BLaER1 (cell line): ENCODE data around the gene KRTAP21-3.

Source experiments
- H3K27ac ChIP-seq: shearing (Covaris generic); formaldehyde crosslinking; 2 replicates; pipeline ENCODE4 v1.8.1; 2022
- H3K27me3 ChIP-seq: shearing (Covaris generic); formaldehyde crosslinking; 2 replicates; pipeline ENCODE4 v1.8.1; 2022
- H3K36me3 ChIP-seq: shearing (Covaris generic); formaldehyde crosslinking; 2 replicates; pipeline ENCODE4 v1.8.1; 2022
- H3K4me1 ChIP-seq: shearing (Covaris generic); formaldehyde crosslinking; 2 replicates; pipeline ENCODE4 v1.8.1; 2022
- H3K4me2 ChIP-seq: shearing (Covaris generic); formaldehyde crosslinking; 2 replicates; pipeline ENCODE4 v1.8.1; 2022
- H3K4me3 ChIP-seq: shearing (Covaris generic); formaldehyde crosslinking; 2 replicates; pipeline ENCODE4 v1.8.1; 2022
- H3K9ac ChIP-seq: shearing (Covaris generic); formaldehyde crosslinking; 2 replicates; pipeline ENCODE4 v1.8.1; 2022
- H3K9me3 ChIP-seq: shearing (Covaris generic); formaldehyde crosslinking; 2 replicates; pipeline ENCODE4 v1.8.1; 2022
- H4K20me1 ChIP-seq: shearing (Covaris generic); formaldehyde crosslinking; 2 replicates; pipeline ENCODE4 v1.8.1; 2022
- Cebpa-rat ChIP-seq: shearing (Covaris generic); IDR thresholded peaks from 2 replicates; pipeline ENCODE4 v1.8.1; 2022

KRTAP21-3 gene

GRCh38 chr21:30714946-30715345 lies 3.6 kb downstream of the KRTAP21-3 start:
- no peaks in the 10 kb centered on the region for H3K36me3 ChIP-seq
- no peak overlapping the region for H3K9ac ChIP-seq
- H3K4me1 ChIP-seq: no peaks in the 10 kb centered on the region
- no peak overlapping the region for H3K27ac ChIP-seq
- no peaks in the 10 kb centered on the region for H3K9me3 ChIP-seq
- no peak overlapping the region for H3K4me2 ChIP-seq
- H4K20me1 ChIP-seq: no peaks in the 10 kb centered on the region
- no peak overlapping the region for H3K4me3 ChIP-seq
- no peak for TF ChIP-seq Cebpa-rat
- no peaks in the 10 kb centered on the region for H3K27me3 ChIP-seq

DNA sequence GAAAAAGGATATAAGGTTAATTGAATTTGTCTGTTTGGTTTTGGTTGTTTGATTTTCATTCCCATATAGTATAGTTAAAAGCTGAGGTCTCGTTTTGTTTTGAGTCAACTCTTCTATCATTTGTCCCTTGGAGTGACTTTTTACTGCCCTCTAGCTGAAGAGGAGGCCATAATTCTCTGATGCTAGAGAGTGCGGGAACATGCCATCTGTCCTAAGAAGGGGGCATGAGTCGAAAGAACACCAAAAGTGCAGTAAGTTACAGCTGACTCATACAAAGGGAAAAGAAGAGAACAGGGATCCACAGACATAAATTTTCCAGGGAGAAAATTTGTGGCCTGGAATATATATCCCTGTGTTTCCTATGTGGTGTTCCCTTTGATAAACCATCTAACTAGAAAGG lies 4.1 kb downstream of the KRTAP21-3 start:
- Histone ChIP-seq H3K4me3 (no peak overlapping the region), H4K20me1 (no peaks in the 10 kb centered on the region), H3K27me3 (no peaks in the 10 kb centered on the region), H3K4me2 (no peak overlapping the region), H3K4me1 (no peaks in the 10 kb centered on the region), H3K27ac (no peak overlapping the region), H3K9ac (no peak overlapping the region), H3K9me3 (no peaks in the 10 kb centered on the region), H3K36me3 (no peaks in the 10 kb centered on the region)
- TF ChIP-seq Cebpa-rat: no peak

DNA sequence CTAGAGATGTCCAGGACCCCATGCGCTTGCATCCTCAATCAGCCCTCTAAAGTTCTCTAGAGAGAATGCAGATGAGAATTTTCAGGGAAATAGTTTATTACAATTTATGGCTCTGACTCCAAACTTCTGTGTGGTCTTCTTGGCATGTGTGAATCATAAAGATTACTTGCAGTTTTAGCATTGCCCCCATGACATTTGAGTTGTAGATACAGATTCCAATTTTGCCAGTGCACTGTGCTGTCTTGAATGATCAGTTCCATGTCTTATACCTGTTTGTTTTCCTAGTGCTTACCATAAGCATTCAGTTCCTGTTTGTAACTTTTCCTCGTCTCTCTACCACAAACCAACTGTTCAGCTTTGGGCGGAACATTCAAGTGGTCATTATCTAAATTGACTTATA lies 4.8 kb downstream of the KRTAP21-3 start:
- Histone ChIP-seq H3K4me3 (no peak overlapping the region), H3K4me2 (no peak overlapping the region), H3K9me3 (no peaks in the 10 kb centered on the region), H3K36me3 (no peaks in the 10 kb centered on the region), H3K9ac (no peak overlapping the region), H3K4me1 (no peaks in the 10 kb centered on the region), H3K27me3 (no peaks in the 10 kb centered on the region), H3K27ac (no peak overlapping the region), H4K20me1 (no peaks in the 10 kb centered on the region)
- TF ChIP-seq Cebpa-rat: no peak

GRCh38 chr21:30710499-30710898 lies 8.1 kb downstream of the KRTAP21-3 start:
- Histone ChIP-seq H3K4me2 (no peak overlapping the region), H3K4me1 (no peaks in the 10 kb centered on the region), H3K9me3 (no peaks in the 10 kb centered on the region), H3K36me3 (no peaks in the 10 kb centered on the region), H3K9ac (no peak overlapping the region), H3K27me3 (no peaks in the 10 kb centered on the region), H4K20me1 (no peaks in the 10 kb centered on the region), H3K4me3 (no peak overlapping the region), H3K27ac (no peak overlapping the region)
- TF ChIP-seq Cebpa-rat: no peak

GRCh38 chr21:30707409-30707808 lies 11.2 kb downstream of the KRTAP21-3 start:
- no peaks in the 10 kb centered on the region for H3K9me3 ChIP-seq
- H3K9ac ChIP-seq: no peak overlapping the region
- H3K4me3 ChIP-seq: no peak overlapping the region
- no peak overlapping the region for H3K4me2 ChIP-seq
- H3K36me3 ChIP-seq: no peaks in the 10 kb centered on the region
- no peak overlapping the region for H3K27ac ChIP-seq
- H3K27me3 ChIP-seq: no peaks in the 10 kb centered on the region
- H4K20me1 ChIP-seq: no peaks in the 10 kb centered on the region
- TF ChIP-seq Cebpa-rat: no peak
- H3K4me1 ChIP-seq: no peaks in the 10 kb centered on the region

GRCh38 chr21:30695956-30696355 lies 22.6 kb downstream of the KRTAP21-3 start:
- Histone ChIP-seq H4K20me1 (no peaks in the 10 kb centered on the region), H3K9ac (no peak overlapping the region), H3K4me3 (no peak overlapping the region), H3K4me2 (no peak overlapping the region), H3K4me1 (no peaks in the 10 kb centered on the region), H3K36me3 (no peaks in the 10 kb centered on the region), H3K27ac (no peak overlapping the region), H3K27me3 (no peaks in the 10 kb centered on the region), H3K9me3 (peaks cover 14% of the 10 kb centered on the region)
- TF ChIP-seq Cebpa-rat: no peak

GRCh38 chr21:30689822-30690221 lies 28.8 kb downstream of the KRTAP21-3 start:
- Histone ChIP-seq H3K9ac (no peak overlapping the region), H3K27me3 (no peaks in the 10 kb centered on the region), H3K27ac (no peak overlapping the region), H3K4me1 (no peaks in the 10 kb centered on the region), H3K4me3 (no peak overlapping the region), H3K36me3 (no peaks in the 10 kb centered on the region), H3K9me3 (no peaks in the 10 kb centered on the region), H3K4me2 (no peak overlapping the region), H4K20me1 (no peaks in the 10 kb centered on the region)
- TF ChIP-seq Cebpa-rat: no peak

- Histone ChIP-seq H3K9ac (no peak overlapping the region), H4K20me1 (no peaks in the 10 kb centered on the region), H3K9me3 (no peaks in the 10 kb centered on the region), H3K4me2 (no peak overlapping the region), H3K4me3 (no peak overlapping the region), H3K36me3 (no peaks in the 10 kb centered on the region), H3K27ac (no peak overlapping the region), H3K4me1 (no peaks in the 10 kb centered on the region), H3K27me3 (no peaks in the 10 kb centered on the region)
- TF ChIP-seq Cebpa-rat: no peak
These were observed 34.1 kb downstream of the KRTAP21-3 start for GRCh38 chr21:30684506-30684905.

DNA sequence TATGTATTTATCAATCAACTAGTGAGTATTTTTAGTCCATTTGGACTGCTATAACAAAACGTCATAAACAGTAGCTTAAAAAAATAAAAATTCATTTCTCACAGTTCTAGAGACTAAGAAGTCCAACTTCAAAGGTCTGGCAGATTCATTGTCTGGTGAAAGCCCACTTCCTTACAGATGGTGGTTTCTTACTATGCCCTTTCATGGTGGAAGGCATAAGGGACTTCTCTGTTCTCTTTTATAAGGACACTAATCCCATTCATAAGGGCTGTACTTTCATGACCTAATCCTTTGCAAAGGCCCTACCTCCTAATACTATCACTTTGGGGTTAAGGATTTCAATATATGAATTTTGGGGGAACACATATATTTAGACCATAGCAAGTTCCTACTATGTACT lies 38.0 kb downstream of the KRTAP21-3 start:
- no peaks in the 10 kb centered on the region for H4K20me1 ChIP-seq
- no peak overlapping the region for H3K27ac ChIP-seq
- no peak overlapping the region for H3K4me3 ChIP-seq
- no peaks in the 10 kb centered on the region for H3K27me3 ChIP-seq
- TF ChIP-seq Cebpa-rat: no peak
- no peak overlapping the region for H3K9ac ChIP-seq
- no peak overlapping the region for H3K4me2 ChIP-seq
- H3K36me3 ChIP-seq: no peaks in the 10 kb centered on the region
- H3K9me3 ChIP-seq: no peaks in the 10 kb centered on the region
- no peaks in the 10 kb centered on the region for H3K4me1 ChIP-seq

GRCh38 chr21:30676737-30677136 lies 41.8 kb downstream of the KRTAP21-3 start:
- Histone ChIP-seq H3K9ac (no peak overlapping the region), H3K27me3 (no peaks in the 10 kb centered on the region), H4K20me1 (no peaks in the 10 kb centered on the region), H3K36me3 (no peaks in the 10 kb centered on the region), H3K4me3 (no peak overlapping the region), H3K9me3 (no peaks in the 10 kb centered on the region), H3K4me2 (no peak overlapping the region), H3K27ac (no peak overlapping the region), H3K4me1 (no peaks in the 10 kb centered on the region)
- TF ChIP-seq Cebpa-rat: no peak

GRCh38 chr21:30674312-30674711 lies 44.3 kb downstream of the KRTAP21-3 start:
- H3K36me3 ChIP-seq: no peaks in the 10 kb centered on the region
- no peak overlapping the region for H3K27ac ChIP-seq
- H3K27me3 ChIP-seq: no peaks in the 10 kb centered on the region
- H3K9me3 ChIP-seq: no peaks in the 10 kb centered on the region
- no peak overlapping the region for H3K9ac ChIP-seq
- no peak overlapping the region for H3K4me2 ChIP-seq
- no peak for TF ChIP-seq Cebpa-rat
- no peaks in the 10 kb centered on the region for H3K4me1 ChIP-seq
- H3K4me3 ChIP-seq: no peak overlapping the region
- H4K20me1 ChIP-seq: no peaks in the 10 kb centered on the region
